Breast epithelium (tissue), 3 donors: ENCODE results near the gene MYBPH.

ENCODE experiments used
- CTCF ChIP-seq, 3 donors: fragments of 450-650 bp; IDR thresholded peaks; one replicate each; pipeline ENCODE4 v1.5.1; 2016 to 2017; ENCODE audit warnings: antibody characterized with exemption in 3 of 3, mild to moderate bottlenecking in 3 of 3, moderate library complexity in 3 of 3
- POLR2A ChIP-seq: fragments of 450-650 bp; IDR thresholded peaks from one replicate; pipeline ENCODE4 v1.6.1; 2016; ENCODE audit warnings: antibody characterized with exemption, mild to moderate bottlenecking, moderate library complexity
- POLR2AphosphoS5 ChIP-seq, 3 donors: sonication (generic); formaldehyde crosslinking; IDR thresholded peaks; one replicate each; pipeline ENCODE4 v1.6.1; 2017; ENCODE audit warnings: antibody characterized with exemption in 3 of 3

GRCh38 chr1:203162403-203162802, 13.2 kb downstream of the MYBPH start:
- TF ChIP-seq CTCF (IDR thresholded peaks at IDR 0.05) (no peak), POLR2A (no peak), POLR2AphosphoS5 (IDR thresholded peaks at IDR 0.05) (no peak)
